Psoas muscle (tissue), 8 donors: Measurements from ENCODE around the gene CEP85L. TPM values are rescaled to one million over a fixed set of nuclear protein-coding genes. Genes with fewer than 3 reads are reported as not detected.

Experiments used
- ATAC-seq, 4 donors: fragments of 200-7000 bp; cut with Tn5 transposase; one replicate each; pipeline ENCODE4 v1.9.1; 2020; ENCODE audit warnings: moderate library complexity in 3 of 4, mild to moderate bottlenecking in 2 of 4
- DNase-seq, 2 donors: peaks; one replicate each; pipeline ENCODE4 v3.0.0-alpha.2; 2020
- H3K27ac ChIP-seq: fragments of 200-600 bp; one replicate; pipeline ENCODE4 v1.8.0; 2022
- H3K27me3 ChIP-seq, 3 donors: fragments of 200-600 bp in 1 of 3; one replicate each; pipeline versions ENCODE4 v1.6.1 to v1.8.0; 2013 to 2022; ENCODE audit warnings: low read length in 2 of 3, mild to moderate bottlenecking in 2 of 3, moderate library complexity in 1 of 3; ENCODE audit not compliant: insufficient read depth in 3 of 3
- H3K36me3 ChIP-seq, 2 donors: fragments of 200-600 bp in 1 of 2; one replicate each; pipeline versions ENCODE4 v1.6.1 to v1.8.0; 2013 to 2022; ENCODE audit warnings: low read depth in 1 of 2, mild to moderate bottlenecking in 1 of 2, moderate library complexity in 1 of 2; ENCODE audit not compliant: insufficient read depth in 1 of 2
- H3K4me1 ChIP-seq: fragments of 200-600 bp; one replicate; pipeline ENCODE4 v1.8.0; 2022
- H3K4me3 ChIP-seq: fragments of 200-600 bp; one replicate; pipeline ENCODE4 v1.8.0; 2022; ENCODE audit warnings: mild to moderate bottlenecking
- H3K9me3 ChIP-seq: fragments of 200-600 bp; one replicate; pipeline ENCODE4 v1.8.0; 2022
- CTCF ChIP-seq: fragments of 200-600 bp; IDR thresholded peaks from one replicate; pipeline ENCODE4 v1.8.0; 2022; ENCODE audit warnings: antibody characterized with exemption
- WGBS, 3 donors: extraction: QIAGEN DNeasy Blood & Tissue Kit; methylation state at CpG; one replicate each; pipeline versions ENCODE4 v1.1.6 to v1.1.7; 2013; 5-methylcytosine and 5-hydroxymethylcytosine counted together
- intact Hi-C, 2 donors: fragments of 100-400 bp; cut with DNase I; formaldehyde crosslinking; loops; one replicate each; pipeline versions ENCODE4 v1.11.0 to v1.14.2; 2022
- polyA plus RNA-seq, 3 donors: library from polyadenylated mRNA; stranded (reverse); fragments of 200-250 nt; gene quantifications; one replicate each; pipeline ENCODE4 v1.2.3, GENCODE V29; 2013
- total RNA-seq, 4 donors: library from RNA; stranded (reverse); fragmentation: NEBNext Ultra II Directional in 2 of 4; extraction: Animal tissue kit (Norgen Biotek cat#: 25700) in 2 of 4; gene quantifications; one replicate each; pipeline versions ENCODE4 v1.2.1 to v1.2.4, GENCODE V29; 2021 to 2023
- donor health status: healthy with polysubstance abuse.
- donor health status: DM: no; HTN: no; CAD: no; lungs with moderate emphysema.
- donor health status: Bipolar disorder and iron deficiency.
- donor health status: healthy.
- donor health status: DM: yes; HTN: yes; CAD: no.
- donor health status: DM: no; HTN: no; CAD: no.
- donor health status: DM: no; HTN: no; CAD: no.
- donor health status: DM: yes; HTN: yes; CAD: no.

The CEP85L gene
- total and polyA plus RNA-seq, 7 donors, result 2.3 to 25.1 (median 18.9) TPM

- H3K4me1 ChIP-seq, result peaks cover 68% of the 10 kb centered on the region
- H3K36me3 ChIP-seq, result no peaks in the 10 kb centered on the region
- no peak overlapping the region for H3K4me3 ChIP-seq
- intact Hi-C loops, result loop anchor here (5.0 to 10.0 kb wide), 3 partner anchors 37 to 337 kb away; no protein-coding TSS in a partner anchor
- ATAC-seq, result peak; percentile 81 to 89 (median 83)
- H3K27ac ChIP-seq, result peak overlapping the region; percentile 33
- peak; percentile 88 for TF ChIP-seq CTCF
- WGBS, 3 donors, result 43 to 57% (median 46%) methylated on average over 15 of the region's 15 CpGs
- DNase-seq, result peak; percentile 47 to 76
- no peaks in the 10 kb centered on the region for H3K9me3 ChIP-seq
- H3K27me3 ChIP-seq, result no peaks in the 10 kb centered on the region
Measured at GRCh38 chr6:118618676-118619377, 32.6 kb downstream of the CEP85L start.

- Histone ChIP-seq H3K9me3 (no peaks in the 10 kb centered on the region), H3K36me3 (no peaks in the 10 kb centered on the region), H3K4me3 (no peak overlapping the region), H3K27ac (peak overlapping the region; percentile 7), H3K4me1 (peaks cover 54% of the 10 kb centered on the region), H3K27me3 (no peaks in the 10 kb centered on the region)
- no peak for DNase-seq
- ATAC-seq, result peak in 3 of 4 donors; percentile 31 to 72 (median 70)
- no peak for TF ChIP-seq CTCF
- 46 to 59% (median 47%) methylated on average over 11 of the region's 11 CpGs for WGBS, 3 donors
- intact Hi-C loops, result loop anchor here (5.0 to 10.0 kb wide), 3 partner anchors 35 to 335 kb away; no protein-coding TSS in a partner anchor
Measured at GRCh38 chr6:118617417-118617816, 34.0 kb downstream of the CEP85L start.

GRCh38 chr6:118611334-118611733 is 40.1 kb downstream of the CEP85L start:
- no peaks in the 10 kb centered on the region for H3K9me3 ChIP-seq
- H3K4me1 ChIP-seq, result peaks cover 20% of the 10 kb centered on the region
- H3K4me3 ChIP-seq, result no peak overlapping the region
- ATAC-seq, result no peak
- no peaks in the 10 kb centered on the region for H3K36me3 ChIP-seq
- WGBS, 3 donors, result 96 to 99% (median 97%) methylated on average over 3 of the region's 3 CpGs
- no peak for DNase-seq
- no peak for TF ChIP-seq CTCF
- H3K27me3 ChIP-seq, result no peaks in the 10 kb centered on the region
- intact Hi-C loops, result loop anchor here in 1 of 2 donors (10.0 kb wide), 1 partner anchor 327 kb away; no protein-coding TSS in a partner anchor
- no peak overlapping the region for H3K27ac ChIP-seq

GRCh38 chr6:118606858-118607257 is 44.5 kb downstream of the CEP85L start:
- no peak for TF ChIP-seq CTCF
- Histone ChIP-seq H3K27ac (no peak overlapping the region), H3K4me3 (no peak overlapping the region), H3K36me3 (no peaks in the 10 kb centered on the region), H3K27me3 (no peaks in the 10 kb centered on the region), H3K4me1 (peaks cover 14% of the 10 kb centered on the region), H3K9me3 (no peaks in the 10 kb centered on the region)
- DNase-seq (no peak), ATAC-seq (no peak)
- WGBS, 3 donors, result 64 to 79% (median 73%) methylated on average over 5 of the region's 5 CpGs
- intact Hi-C loops, result no loop called here
